Dendritic cell treated with granulocyte-macrophage colony-stimulating factor and Interleukin-4, amounts not matched to agents 40 ng/mL and 50 ng/mL, for 4 days (primary cell): ENCODE data around the gene LDLRAD4.
A peak's percentile ranks its signal among the peaks of the same experiment; 100 is the strongest.
"Not testable (repeated sequence)": the region's sequence is repeated elsewhere in the genome, so short reads cannot be mapped to it uniquely, and the experiment has no call there.

Experiments
- H3K27ac Mint-ChIP-seq: one replicate; pipeline ENCODE4 v1.8.0; 2022; ENCODE audit warnings: mild to moderate bottlenecking, mixed read lengths
- H3K27me3 Mint-ChIP-seq: one replicate; pipeline ENCODE4 v1.8.0; 2022; ENCODE audit warnings: mild to moderate bottlenecking, mixed read lengths
- H3K36me3 Mint-ChIP-seq: one replicate; pipeline ENCODE4 v1.8.0; 2022; ENCODE audit warnings: low read depth, mixed read lengths
- H3K4me1 Mint-ChIP-seq: one replicate; pipeline ENCODE4 v1.8.0; 2022; ENCODE audit warnings: low read depth, mixed read lengths
- H3K4me3 Mint-ChIP-seq: one replicate; pipeline ENCODE4 v1.8.0; 2022; ENCODE audit warnings: mild to moderate bottlenecking, moderate library complexity, mixed read lengths
- H3K9me3 Mint-ChIP-seq: one replicate; pipeline ENCODE4 v1.8.0; 2022; ENCODE audit warnings: mixed read lengths
- intact Hi-C: fragments of 100-400 bp; cut with micrococcal nuclease; formaldehyde crosslinking; loops from one replicate; pipeline ENCODE4 v1.15.0; 2022

The LDLRAD4 gene

DNA sequence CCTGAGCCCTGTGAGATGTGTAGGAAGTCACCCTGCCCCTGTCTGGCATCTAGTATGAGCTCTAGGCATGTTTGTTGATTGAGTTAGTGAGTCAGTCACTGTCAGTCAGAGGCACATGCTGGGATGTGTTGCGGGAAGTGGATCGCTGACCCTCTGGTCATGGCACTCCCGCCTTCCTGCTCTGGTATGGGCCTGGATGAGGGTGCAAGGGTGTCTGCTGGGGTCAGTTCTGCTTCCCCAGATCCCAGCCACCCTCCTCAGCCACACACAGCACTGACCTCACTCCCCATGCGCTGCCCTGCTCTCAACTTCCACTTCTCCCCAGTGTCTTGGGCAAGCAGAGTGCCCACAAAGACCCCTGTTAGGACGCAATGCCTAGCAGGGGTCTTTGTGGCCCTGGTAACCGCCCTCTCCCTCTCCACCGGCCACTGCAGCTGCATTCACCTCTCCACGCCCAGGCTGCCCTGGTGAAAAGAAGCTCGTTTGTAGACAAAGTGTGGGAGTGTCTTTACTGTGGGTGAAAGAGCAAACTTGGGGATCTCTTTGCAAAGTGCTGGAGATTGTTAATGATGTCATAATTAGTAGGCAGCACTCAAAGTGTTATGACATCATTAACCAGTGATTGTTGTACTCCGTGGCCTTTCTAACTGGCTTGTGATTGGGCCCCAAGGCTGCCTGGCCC, 252.1 kb downstream of the LDLRAD4 start:
- H3K4me3 Mint-ChIP-seq = no peak overlapping the region
- no peaks in the 10 kb centered on the region for H3K27me3 Mint-ChIP-seq
- intact Hi-C loops = no loop called here
- no peaks in the 10 kb centered on the region for H3K9me3 Mint-ChIP-seq
- H3K36me3 Mint-ChIP-seq = peaks cover 23% of the 10 kb centered on the region
- H3K4me1 Mint-ChIP-seq = peaks cover 51% of the 10 kb centered on the region
- peak overlapping the region; percentile 64 for H3K27ac Mint-ChIP-seq

DNA sequence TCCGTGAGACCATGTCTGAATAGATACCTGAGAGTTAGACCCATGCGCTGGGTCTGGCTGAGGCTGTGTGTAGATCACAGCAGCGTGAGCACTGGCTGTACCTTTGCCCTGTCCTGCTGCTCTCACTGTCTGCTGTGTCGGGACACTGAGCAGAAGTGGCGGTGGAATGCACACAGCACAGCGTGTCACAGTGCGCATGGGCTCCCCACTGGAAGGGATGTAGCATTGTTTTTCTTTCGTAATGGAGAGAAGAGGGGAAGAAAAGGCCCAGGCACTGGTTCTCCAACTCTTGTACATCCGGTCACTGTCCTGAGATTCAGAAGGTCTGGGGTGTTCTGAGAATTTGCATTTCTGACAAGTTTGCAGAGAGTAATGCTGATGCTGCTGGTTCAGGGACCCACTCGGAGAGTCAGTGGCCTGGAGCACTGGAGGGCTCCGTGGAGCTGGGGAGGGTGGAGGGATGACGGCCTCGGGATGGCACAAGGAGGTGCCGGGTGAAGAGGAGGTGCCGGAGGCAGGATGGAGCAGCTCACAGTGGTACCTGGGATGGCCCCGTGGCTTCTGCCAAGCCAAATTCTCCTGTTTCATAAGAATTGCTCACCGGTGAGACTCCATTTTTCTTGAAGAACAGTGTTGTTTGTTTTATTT, 252.8 kb downstream of the LDLRAD4 start:
- peaks cover 25% of the 10 kb centered on the region for H3K36me3 Mint-ChIP-seq
- intact Hi-C loops = no loop called here
- H3K9me3 Mint-ChIP-seq = no peaks in the 10 kb centered on the region
- peaks cover 45% of the 10 kb centered on the region for H3K4me1 Mint-ChIP-seq
- H3K27me3 Mint-ChIP-seq = no peaks in the 10 kb centered on the region
- peak overlapping the region; percentile 32 for H3K4me3 Mint-ChIP-seq
- peak overlapping the region; percentile 64 for H3K27ac Mint-ChIP-seq

DNA sequence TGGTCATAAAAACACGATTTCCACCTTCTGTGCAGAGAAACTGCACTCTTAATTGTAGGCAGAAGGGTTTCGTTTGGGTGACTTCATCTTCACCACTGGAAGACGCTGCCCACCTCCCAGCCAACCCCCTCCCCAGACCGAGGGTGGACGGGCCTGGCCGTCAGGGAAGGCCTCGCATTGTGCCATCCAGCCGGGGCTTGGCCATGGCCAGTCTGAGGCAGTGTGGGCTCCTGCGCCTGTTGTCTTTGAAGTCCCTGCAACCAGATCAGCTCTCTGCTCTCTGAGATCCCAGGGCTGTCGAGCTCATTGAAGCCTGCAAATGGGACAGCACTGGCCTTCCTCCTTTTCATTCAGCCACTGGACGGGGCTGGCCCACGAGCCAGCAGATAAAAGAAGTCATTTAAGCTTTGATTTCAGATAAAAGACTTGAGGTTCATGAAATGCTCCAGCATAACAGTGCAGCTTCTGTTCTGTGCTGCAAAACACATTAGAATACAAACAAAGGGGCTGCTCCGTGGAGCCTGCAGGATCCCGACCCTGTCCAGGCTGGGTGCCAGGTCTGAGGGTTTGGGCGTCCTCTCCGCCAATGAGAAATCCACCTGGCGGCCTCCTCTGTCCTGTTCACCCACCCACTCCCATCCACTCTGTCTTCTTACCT, 253.5 kb downstream of the LDLRAD4 start:
- peak overlapping the region; percentile 64 for H3K27ac Mint-ChIP-seq
- peaks cover 19% of the 10 kb centered on the region for H3K36me3 Mint-ChIP-seq
- H3K27me3 Mint-ChIP-seq = no peaks in the 10 kb centered on the region
- no peak overlapping the region for H3K4me3 Mint-ChIP-seq
- H3K9me3 Mint-ChIP-seq = no peaks in the 10 kb centered on the region
- intact Hi-C loops = no loop called here
- H3K4me1 Mint-ChIP-seq = peaks cover 45% of the 10 kb centered on the region

DNA sequence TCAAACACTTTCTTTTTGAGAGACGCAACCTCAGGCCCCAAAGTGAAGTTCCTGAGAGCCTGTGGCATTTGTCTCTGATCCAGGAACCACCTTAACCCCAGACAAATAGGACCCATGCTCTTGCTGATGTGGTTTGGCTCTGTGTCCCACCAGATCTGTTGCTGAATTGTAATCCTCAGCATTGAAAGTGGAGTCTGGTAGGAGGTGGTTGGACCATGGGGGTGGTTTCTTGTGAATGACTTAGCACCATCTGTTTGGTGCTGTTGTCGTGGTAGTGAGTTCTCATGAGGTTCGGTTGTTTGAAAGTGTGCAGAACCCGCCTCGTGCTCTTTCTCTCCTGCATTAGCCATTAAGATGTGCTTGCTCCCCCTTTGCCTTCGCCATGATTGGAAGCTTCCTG, 255.2 kb downstream of the LDLRAD4 start:
- Mint-ChIP-seq H3K27ac (no peak overlapping the region), H3K36me3 (peaks cover 36% of the 10 kb centered on the region), H3K4me3 (no peak overlapping the region), H3K4me1 (peaks cover 45% of the 10 kb centered on the region), H3K27me3 (no peaks in the 10 kb centered on the region), H3K9me3 (no peaks in the 10 kb centered on the region)
- intact Hi-C loops = no loop called here

DNA sequence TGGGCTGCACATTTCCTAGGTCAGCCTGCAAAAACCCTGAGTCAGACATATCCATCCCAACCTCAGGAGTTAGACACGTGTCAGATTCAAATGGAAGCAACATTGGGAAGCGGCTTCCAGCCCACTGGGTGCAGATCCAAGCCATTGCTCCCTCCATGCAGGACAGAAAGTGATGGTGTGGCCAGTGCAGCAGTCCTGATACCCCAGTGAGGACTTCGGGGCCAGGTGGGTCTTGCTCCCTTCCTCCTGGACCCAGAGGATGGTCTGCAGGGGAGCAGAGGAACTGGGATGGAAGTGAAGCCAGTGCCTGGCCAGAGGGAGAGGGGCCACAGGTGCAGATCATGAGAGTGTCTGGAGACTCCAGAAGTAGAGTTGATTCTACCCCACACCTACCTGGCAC, 255.8 kb downstream of the LDLRAD4 start:
- intact Hi-C loops = no loop called here
- peaks cover 44% of the 10 kb centered on the region for H3K4me1 Mint-ChIP-seq
- peaks cover 38% of the 10 kb centered on the region for H3K36me3 Mint-ChIP-seq
- no peak overlapping the region for H3K4me3 Mint-ChIP-seq
- peak overlapping the region; percentile 48 for H3K27ac Mint-ChIP-seq
- H3K27me3 Mint-ChIP-seq = no peaks in the 10 kb centered on the region
- H3K9me3 Mint-ChIP-seq = no peaks in the 10 kb centered on the region

DNA sequence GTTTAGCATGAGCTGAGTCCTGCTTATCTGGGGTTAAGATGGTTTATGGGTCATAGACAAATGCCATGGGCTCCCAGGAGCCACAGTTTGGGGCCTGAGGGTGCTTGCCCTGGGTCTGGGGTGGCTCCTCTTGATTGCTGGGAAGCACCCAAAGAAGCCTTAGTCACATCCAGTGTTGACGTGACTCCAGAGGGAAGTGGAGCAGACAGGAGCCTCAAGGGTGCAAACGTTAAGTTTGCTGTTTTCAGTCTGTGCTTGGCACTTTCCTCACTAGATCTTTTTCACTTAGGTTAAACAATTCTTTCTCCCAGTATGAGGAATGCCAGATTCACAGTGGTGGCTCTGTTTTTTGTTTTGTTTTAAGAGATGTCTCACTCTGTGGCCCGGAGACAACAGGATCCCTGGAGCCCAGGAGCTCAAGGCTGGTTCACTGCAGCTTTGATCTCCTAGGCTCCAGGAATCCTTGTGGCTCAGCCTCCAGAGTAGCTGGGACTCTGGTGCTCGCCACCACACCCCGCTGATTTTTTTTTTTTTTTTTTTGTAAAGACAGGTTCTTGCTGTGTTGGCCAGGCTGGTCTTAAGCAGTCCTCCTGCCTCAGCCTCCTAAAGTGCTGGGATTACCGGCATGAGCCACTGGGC, 256.5 kb downstream of the LDLRAD4 start:
- Mint-ChIP-seq H3K36me3 (peaks cover 38% of the 10 kb centered on the region), H3K27ac (peak overlapping the region; percentile 48), H3K4me3 (no peak overlapping the region), H3K27me3 (no peaks in the 10 kb centered on the region), H3K4me1 (peaks cover 46% of the 10 kb centered on the region), H3K9me3 (no peaks in the 10 kb centered on the region)
- intact Hi-C loops = no loop called here

DNA sequence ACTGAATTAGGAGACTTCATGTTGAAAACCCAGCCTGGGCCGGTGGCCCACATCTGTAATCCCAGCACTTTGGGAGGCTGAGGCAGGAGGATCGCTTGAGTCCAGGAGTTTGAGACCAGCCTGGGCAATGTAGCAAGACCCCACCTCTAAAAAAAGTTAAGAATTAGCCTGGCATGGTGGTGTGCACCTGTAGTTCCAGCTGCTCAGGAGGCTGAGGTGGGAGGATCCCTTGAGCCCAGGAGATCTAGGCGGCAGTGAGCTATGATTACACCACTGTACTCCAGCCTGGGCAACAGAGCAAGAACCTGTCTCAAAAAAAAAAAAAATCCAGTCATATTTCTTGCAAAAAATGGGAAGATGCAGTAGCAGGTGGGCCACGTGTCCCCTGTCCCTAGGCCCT, 257.8 kb downstream of the LDLRAD4 start:
- intact Hi-C loops, H3K27me3 Mint-ChIP-seq: not testable (repeated sequence)

DNA sequence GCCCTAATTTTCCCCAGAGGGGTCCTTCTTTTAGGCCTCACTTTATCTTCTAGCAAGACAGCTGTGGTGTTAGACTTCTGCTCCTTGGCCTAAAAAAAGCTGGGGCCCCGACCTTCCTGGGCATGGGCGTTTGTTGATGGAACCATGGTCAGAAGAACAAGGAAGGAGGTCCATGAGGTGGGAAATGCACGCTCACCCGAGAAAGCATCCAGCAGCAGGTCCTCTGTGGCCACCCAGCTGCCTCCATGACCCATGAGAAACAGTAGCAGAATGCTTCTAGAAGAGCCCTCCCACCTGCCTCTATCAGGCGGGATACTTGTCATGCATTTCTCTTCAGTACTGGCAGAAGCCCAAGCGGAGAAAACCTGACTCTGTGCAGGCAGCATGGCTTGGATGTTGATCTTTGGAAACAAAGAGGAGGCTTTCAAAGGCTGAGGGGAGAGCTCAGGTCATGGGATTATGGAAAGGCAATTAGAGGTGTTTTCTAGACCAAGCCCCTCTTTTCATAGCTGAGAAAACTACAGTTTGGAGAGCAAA, 258.7 kb downstream of the LDLRAD4 start:
- Mint-ChIP-seq H3K4me1 (peaks cover 46% of the 10 kb centered on the region), H3K27me3 (no peaks in the 10 kb centered on the region), H3K27ac (no peak overlapping the region), H3K9me3 (no peaks in the 10 kb centered on the region), H3K4me3 (no peak overlapping the region), H3K36me3 (peaks cover 38% of the 10 kb centered on the region)
- intact Hi-C loops = no loop called here

More for the DNA sequence above, 257.8 kb downstream of the LDLRAD4 start:
- not testable (repeated sequence) for H3K27ac Mint-ChIP-seq, H3K9me3 Mint-ChIP-seq, H3K4me3 Mint-ChIP-seq
- Mint-ChIP-seq H3K4me1 (peaks cover 46% of the 10 kb centered on the region), H3K36me3 (peaks cover 38% of the 10 kb centered on the region)

DNA sequence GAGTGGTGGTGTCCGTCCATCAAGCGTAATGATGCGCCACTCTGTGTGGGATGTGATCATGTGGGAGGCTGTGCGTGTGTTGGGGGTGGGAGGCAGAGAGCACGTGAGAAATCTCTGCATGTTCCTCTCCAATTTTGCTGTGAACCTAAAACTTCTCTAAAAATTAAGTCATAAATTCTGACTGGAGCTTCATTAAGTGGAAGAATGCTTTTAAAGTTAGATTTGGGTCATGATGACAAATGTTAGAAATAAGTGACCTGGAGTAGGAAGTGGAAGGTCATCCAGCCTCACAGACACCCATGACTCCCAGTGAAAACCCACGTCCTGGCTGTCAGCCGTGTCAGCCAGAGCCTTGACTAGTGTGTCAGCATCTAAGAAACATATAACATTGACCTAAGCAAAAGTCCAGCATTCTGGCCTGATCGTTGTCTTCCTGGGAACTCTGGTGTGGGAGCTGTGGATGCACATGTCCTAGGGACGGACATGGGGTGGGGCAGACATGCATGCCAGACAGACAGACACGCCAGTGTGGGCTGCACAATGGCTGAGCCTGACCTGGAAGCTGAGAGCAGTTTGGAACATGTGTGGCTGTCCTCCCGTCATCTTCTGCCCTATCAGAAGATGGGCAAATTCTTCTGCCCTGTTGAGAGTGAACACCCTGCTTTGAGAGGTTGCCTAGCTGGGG, 262.2 kb downstream of the LDLRAD4 start:
- intact Hi-C loops = no loop called here
- H3K27ac Mint-ChIP-seq = peak overlapping the region; percentile 55
- H3K9me3 Mint-ChIP-seq = no peaks in the 10 kb centered on the region
- H3K4me1 Mint-ChIP-seq = peaks cover 41% of the 10 kb centered on the region
- H3K36me3 Mint-ChIP-seq = peaks cover 29% of the 10 kb centered on the region
- H3K27me3 Mint-ChIP-seq = no peaks in the 10 kb centered on the region
- H3K4me3 Mint-ChIP-seq = no peak overlapping the region

DNA sequence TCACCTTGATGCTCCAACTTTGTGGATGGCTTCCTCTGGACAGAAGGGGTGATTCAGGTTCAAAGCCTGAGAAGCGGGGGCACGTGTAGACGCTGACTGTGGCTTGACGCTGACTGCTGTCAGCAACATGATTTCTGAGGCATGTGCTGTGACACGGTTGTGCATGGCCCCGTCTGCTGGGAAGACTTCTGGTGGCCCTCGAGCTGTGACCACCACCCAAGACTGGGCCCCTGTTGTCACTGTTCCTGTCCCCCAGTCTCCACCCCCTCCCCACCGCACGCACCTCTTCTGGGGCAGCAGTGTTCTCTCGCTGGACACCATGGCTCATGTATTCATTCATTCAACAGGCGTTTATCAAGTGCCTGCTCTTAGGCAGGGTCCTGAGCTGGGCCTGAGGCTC, 262.8 kb downstream of the LDLRAD4 start:
- H3K9me3 Mint-ChIP-seq = no peaks in the 10 kb centered on the region
- intact Hi-C loops = no loop called here
- H3K27ac Mint-ChIP-seq = peak overlapping the region; percentile 55
- H3K4me1 Mint-ChIP-seq = peaks cover 41% of the 10 kb centered on the region
- no peak overlapping the region for H3K4me3 Mint-ChIP-seq
- no peaks in the 10 kb centered on the region for H3K27me3 Mint-ChIP-seq
- H3K36me3 Mint-ChIP-seq = peaks cover 31% of the 10 kb centered on the region

DNA sequence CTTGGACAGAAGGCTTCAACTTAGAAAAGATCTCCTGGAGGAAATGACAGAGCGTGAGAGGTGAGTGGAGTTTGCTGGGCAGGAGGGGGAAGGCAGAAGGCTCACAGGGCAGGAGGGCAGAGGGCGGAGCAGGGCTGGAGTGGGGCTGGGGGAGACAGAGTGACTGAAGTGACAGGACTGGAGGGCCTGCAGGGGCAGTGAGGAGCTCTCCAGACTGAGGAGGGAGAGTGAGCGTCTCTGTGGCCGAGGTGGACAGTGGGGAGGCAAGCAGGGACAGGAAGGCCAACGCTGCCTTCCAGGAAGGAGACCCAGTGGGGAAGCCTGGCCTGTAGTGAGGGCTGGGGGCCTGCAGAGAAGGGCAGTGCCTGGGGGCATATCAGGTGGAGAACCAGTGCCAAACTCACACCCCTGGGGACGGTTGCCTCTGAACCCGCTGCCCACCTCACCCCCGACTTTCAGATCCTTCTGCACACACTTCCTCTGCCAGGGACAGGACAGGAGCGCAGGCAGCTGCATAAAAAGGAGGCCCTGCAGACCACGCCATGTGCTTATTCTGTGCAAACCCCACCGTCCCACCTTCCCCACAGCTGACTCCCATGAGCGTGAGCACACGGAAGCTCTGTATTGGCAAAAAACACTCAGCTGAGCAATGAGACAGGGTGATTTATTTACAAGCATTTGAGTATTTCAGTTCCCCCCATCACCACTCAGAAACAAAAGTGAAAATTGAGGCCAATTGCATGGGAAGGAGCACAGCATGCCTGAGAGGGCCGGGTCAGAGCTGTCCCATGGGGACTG, 263.5 kb downstream of the LDLRAD4 start:
- Mint-ChIP-seq H3K4me3 (peak overlapping the region; percentile 46), H3K9me3 (no peaks in the 10 kb centered on the region), H3K27me3 (no peaks in the 10 kb centered on the region), H3K4me1 (peaks cover 41% of the 10 kb centered on the region), H3K36me3 (peaks cover 38% of the 10 kb centered on the region), H3K27ac (peak overlapping the region; percentile 6)
- intact Hi-C loops = no loop called here

DNA sequence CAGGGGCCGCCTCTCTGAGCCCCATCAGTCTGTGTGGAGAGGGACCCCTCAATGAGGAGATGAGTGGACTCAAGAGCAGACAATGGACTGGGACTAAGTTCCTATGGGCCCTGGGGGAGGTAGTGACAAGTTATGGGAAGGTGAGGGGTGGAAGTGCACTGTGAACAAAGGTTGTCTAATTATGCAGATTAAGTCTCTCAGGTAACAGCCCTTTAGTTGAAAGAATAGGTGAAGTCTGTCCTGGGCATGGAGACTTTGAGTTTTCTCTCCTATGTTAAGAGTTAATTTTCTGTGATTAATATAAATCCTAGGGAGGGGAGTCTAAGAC, 264.0 kb downstream of the LDLRAD4 start:
- Mint-ChIP-seq H3K27ac (peak overlapping the region; percentile 6), H3K36me3 (peaks cover 38% of the 10 kb centered on the region), H3K9me3 (no peaks in the 10 kb centered on the region), H3K4me1 (peaks cover 41% of the 10 kb centered on the region), H3K27me3 (no peaks in the 10 kb centered on the region), H3K4me3 (peak overlapping the region; percentile 46)
- intact Hi-C loops = no loop called here
